RWPE2 (cell line): ENCODE results near the gene RTN4RL1.

Experiments used
- ATAC-seq: fragments of 200-7000 bp; cut with Tn5 transposase; 3 replicates; pipeline ENCODE4 v1.9.1; 2021; ENCODE audit warnings: low read depth
- DNase-seq: peaks from one replicate; pipeline ENCODE4 v3.0.0-alpha.2; 2020; ENCODE audit warnings: low spot score
- H3K27ac ChIP-seq: fragments of 450-650 bp; 2 replicates; pipeline ENCODE4 v1.5.1; 2017; ENCODE audit warnings: mild to moderate bottlenecking; ENCODE audit not compliant: poor library complexity, severe bottlenecking
- H3K27me3 ChIP-seq: fragments of 250-450 bp; sonication (Bioruptor Pico); 2 replicates; pipeline ENCODE4 v1.5.1; 2021; ENCODE audit warnings: mild to moderate bottlenecking, moderate library complexity; ENCODE audit not compliant: insufficient read depth, poor library complexity, severe bottlenecking
- H3K36me3 ChIP-seq: fragments of 250-450 bp; sonication (Bioruptor Pico); 2 replicates; pipeline ENCODE4 v1.5.1; 2020; ENCODE audit warnings: low read depth, mild to moderate bottlenecking, moderate library complexity
- H3K4me1 ChIP-seq: fragments of 250-450 bp; sonication (Bioruptor Pico); 2 replicates; pipeline ENCODE4 v1.5.1; 2021; ENCODE audit warnings: mild to moderate bottlenecking, moderate library complexity; ENCODE audit not compliant: insufficient read depth, poor library complexity, severe bottlenecking
- H3K4me3 ChIP-seq: fragments of 250-450 bp; sonication (Bioruptor Pico); 2 replicates; pipeline ENCODE4 v1.5.1; 2021; ENCODE audit warnings: mild to moderate bottlenecking, moderate library complexity; ENCODE audit not compliant: severe bottlenecking
- H3K9me3 ChIP-seq: fragments of 250-450 bp; sonication (Bioruptor Pico); 2 replicates; pipeline ENCODE4 v1.5.1; 2021; ENCODE audit warnings: mild to moderate bottlenecking, moderate library complexity; ENCODE audit not compliant: severe bottlenecking
- TF ChIP-seq, protein P1 (sequence below): fragments of 450-650 bp; IDR thresholded peaks from one replicate; pipeline ENCODE4 v1.5.1; 2017; ENCODE audit warnings: mild to moderate bottlenecking, moderate library complexity; ENCODE audit not compliant: poor library complexity, severe bottlenecking

RTN4RL1 gene

DNA sequence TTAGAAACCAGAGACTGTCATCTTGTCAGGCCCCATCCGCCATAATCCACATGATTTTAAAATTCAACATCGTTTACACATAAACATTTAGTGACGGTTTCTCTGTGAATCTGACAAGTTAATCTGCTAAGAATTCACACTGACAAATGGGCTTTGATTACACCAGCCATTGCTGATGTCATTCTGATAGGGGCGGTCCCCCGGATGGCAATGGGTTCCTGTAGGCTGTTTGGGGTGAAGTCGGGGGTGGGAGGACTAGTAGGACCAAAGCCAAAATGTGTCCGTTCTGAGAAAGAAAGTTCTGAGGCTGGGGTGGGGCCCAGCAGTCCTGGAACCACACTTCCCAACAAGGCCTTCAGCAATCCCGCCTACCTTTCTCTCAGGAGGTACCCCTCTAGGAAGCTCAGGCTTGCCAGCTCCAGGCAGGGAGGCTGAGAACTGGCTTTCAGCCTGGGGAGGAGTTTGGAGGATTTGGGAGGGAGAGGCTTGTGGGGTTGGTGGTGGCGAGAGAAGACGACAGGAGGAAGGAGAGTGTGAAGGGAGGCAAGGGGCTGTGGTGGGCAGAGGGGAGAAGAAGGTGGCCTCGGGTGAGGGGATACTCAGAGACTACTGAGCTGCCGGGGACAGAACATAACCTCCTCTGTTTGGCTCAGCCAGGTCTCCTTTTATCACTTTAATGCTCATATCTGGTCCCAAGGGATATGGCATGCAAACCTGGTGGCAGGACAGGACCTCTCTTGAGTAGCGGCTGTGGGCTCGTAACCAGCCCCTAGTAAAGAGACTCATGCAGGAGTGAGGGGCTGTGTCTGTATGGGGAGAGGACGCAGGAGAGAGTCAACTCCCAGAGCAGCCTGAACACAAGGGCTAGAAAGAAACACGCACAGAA is 38.4 kb upstream of the RTN4RL1 start:
- Histone ChIP-seq H3K4me3 (no peak overlapping the region), H3K9me3 (no peaks in the 10 kb centered on the region), H3K27me3 (no peaks in the 10 kb centered on the region), H3K36me3 (peaks cover 5% of the 10 kb centered on the region; the same call in 1 of the 2 replicates), H3K27ac (no peak overlapping the region), H3K4me1 (peaks cover 13% of the 10 kb centered on the region)
- TF ChIP-seq, protein P1, sequence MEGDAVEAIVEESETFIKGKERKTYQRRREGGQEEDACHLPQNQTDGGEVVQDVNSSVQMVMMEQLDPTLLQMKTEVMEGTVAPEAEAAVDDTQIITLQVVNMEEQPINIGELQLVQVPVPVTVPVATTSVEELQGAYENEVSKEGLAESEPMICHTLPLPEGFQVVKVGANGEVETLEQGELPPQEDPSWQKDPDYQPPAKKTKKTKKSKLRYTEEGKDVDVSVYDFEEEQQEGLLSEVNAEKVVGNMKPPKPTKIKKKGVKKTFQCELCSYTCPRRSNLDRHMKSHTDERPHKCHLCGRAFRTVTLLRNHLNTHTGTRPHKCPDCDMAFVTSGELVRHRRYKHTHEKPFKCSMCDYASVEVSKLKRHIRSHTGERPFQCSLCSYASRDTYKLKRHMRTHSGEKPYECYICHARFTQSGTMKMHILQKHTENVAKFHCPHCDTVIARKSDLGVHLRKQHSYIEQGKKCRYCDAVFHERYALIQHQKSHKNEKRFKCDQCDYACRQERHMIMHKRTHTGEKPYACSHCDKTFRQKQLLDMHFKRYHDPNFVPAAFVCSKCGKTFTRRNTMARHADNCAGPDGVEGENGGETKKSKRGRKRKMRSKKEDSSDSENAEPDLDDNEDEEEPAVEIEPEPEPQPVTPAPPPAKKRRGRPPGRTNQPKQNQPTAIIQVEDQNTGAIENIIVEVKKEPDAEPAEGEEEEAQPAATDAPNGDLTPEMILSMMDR = no peak
- DNase-seq (no peak), ATAC-seq (no peak)

DNA sequence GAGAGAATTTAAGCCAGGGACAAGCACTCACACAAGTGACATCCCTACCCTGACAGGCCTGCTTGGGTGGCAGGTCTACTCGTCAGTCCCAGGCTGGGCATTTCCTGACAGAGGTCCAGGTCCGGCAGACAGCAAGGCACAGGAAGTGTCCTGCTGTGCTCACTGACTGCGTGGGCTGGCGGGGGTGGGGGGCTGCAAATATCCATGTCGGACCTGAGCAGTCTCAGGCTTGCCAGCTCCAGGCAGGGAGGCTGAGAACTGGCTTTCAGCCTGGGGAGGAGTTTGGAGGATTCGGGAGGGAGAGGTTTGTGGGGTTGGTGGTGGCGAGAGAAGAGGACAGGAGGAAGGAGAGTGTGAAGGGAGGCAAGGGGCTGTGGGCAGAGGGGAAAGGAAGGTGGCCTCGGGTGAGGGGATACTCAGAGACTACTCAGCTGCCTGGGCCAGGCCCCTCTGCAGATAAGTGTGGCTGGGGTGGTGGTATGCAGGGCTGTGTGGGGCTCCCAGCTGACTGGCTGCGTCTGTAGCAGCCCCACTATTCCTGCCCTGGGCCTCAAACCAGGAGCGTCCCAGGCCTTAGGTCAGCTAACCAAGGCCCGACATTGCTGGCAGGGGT is 37.5 kb upstream of the RTN4RL1 start:
- no peak overlapping the region for H3K27ac ChIP-seq
- no peak for ATAC-seq
- H3K9me3 ChIP-seq = no peaks in the 10 kb centered on the region
- H3K36me3 ChIP-seq = peaks cover 5% of the 10 kb centered on the region; the same call in 1 of the 2 replicates
- no peak for DNase-seq
- no peak overlapping the region for H3K4me3 ChIP-seq
- TF ChIP-seq, protein P1 = no peak
- H3K27me3 ChIP-seq = no peaks in the 10 kb centered on the region
- H3K4me1 ChIP-seq = peaks cover 5% of the 10 kb centered on the region

DNA sequence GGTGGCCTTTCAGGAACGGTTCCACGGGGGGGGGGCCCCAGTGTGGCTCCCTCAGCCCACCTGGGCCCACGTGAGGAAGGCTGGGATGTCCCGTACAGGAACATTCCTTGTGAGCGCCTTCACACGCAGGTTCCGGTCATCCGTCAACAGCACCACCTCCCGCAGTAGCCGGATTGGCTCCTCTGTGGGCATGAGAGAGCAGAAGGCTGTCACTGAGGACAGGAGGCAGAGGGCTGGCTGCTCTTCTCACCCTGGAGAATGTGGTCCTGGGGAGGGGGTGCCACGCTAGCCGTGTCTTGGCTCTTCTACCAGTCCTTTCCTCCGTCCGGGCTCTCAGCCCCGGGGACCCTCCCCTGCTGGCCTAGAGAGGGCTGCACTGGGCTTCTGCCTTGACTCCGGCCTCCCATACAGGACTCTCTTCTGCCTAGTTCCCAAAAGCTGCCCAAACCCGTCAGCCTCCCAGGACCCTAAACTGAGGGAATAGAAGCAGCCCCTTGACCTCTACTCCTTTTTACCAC is 36.4 kb upstream of the RTN4RL1 start:
- Histone ChIP-seq H3K4me1 (no peaks in the 10 kb centered on the region), H3K4me3 (no peak overlapping the region), H3K9me3 (no peaks in the 10 kb centered on the region), H3K36me3 (no peaks in the 10 kb centered on the region), H3K27ac (no peak overlapping the region), H3K27me3 (no peaks in the 10 kb centered on the region)
- ATAC-seq = no peak
- no peak for DNase-seq
- TF ChIP-seq, protein P1 = no peak

DNA sequence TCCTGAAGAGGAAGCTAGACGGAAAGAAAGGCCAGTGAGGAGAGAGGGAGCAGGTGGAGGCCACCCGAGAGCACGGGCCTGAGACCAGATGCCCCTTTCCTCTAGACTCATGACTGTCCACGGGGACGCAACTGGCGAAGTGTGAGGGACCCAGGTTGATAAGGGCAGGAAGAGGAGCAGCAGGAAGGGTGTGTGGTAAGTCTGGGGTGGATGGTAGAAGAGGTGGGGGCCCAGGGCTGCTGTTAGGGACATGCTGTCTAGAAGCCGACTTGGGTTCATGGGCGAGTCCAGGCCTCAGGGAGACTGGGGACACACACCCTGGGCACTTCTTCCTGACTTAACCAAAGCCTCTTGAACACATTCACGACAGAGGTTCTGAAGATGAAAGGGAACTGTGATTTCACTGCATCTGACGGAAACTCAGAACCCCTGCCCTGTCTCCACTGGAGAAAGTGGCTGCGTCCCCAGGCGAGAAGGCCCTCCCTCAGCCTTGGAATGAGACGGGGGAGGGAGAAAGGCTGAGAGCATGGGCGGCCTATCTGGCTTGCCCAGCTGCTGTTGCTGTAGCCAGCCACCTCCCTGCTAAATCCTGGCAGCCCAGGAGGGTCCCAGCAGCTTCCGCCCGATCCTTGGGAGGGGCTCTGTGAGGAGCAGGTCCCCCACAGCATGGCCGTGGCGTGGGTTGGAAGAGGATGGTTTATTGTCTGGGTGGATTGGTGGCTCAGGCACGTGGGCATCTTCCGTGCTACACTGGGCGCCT is 35.7 kb upstream of the RTN4RL1 start:
- TF ChIP-seq, protein P1 = no peak
- no peak overlapping the region for H3K4me3 ChIP-seq
- no peaks in the 10 kb centered on the region for H3K4me1 ChIP-seq
- DNase-seq (no peak), ATAC-seq (no peak)
- no peak overlapping the region for H3K27ac ChIP-seq
- H3K27me3 ChIP-seq = no peaks in the 10 kb centered on the region
- no peaks in the 10 kb centered on the region for H3K36me3 ChIP-seq
- no peaks in the 10 kb centered on the region for H3K9me3 ChIP-seq
